Measurements from ENCODE around the gene EPB41L2. TPM values are rescaled to one million over a fixed set of nuclear protein-coding genes. Genes with fewer than 3 reads are reported as not detected.

EPB41L2 gene
- total RNA-seq, 1 donor from 2014 or later: 61.8 TPM

GRCh38 chr6:130839379-130839778 is 223.7 kb downstream of the EPB41L2 start:
- no peaks in the 10 kb centered on the region for H4K20me1 ChIP-seq (ENCODE audit: low read depth)
- Mint-ChIP-seq H3K4me3 (no peak overlapping the region), H3K4me1 (peaks cover 6% of the 10 kb centered on the region), H3K36me3 (peaks cover 8% of the 10 kb centered on the region), H3K9me3 (no peaks in the 10 kb centered on the region), H3K27me3 (ENCODE audit: insufficient read depth, low read depth) (no peaks in the 10 kb centered on the region), H3K27ac (no peak overlapping the region)
- H3K4me1 ChIP-seq: no peaks in the 10 kb centered on the region
- H3K4me2 ChIP-seq: no peak overlapping the region
- DNase-seq (ENCODE audit: low spot score): no peak
- H3K79me2 ChIP-seq (ENCODE audit: low read depth): no peaks in the 10 kb centered on the region
- no peak overlapping the region for H3K27ac ChIP-seq
- H3K4me3 ChIP-seq: no peak overlapping the region
- H3K9ac ChIP-seq: no peak overlapping the region
- no peaks in the 10 kb centered on the region for H3F3A ChIP-seq (ENCODE audit: low read depth)
- H2AFZ ChIP-seq (replicated peaks): no peak overlapping the region
- no peaks in the 10 kb centered on the region for H3K36me3 ChIP-seq
- no peaks in the 10 kb centered on the region for H3K9me3 ChIP-seq (ENCODE audit: low read depth)
- no peaks in the 10 kb centered on the region for H3K27me3 ChIP-seq
- TF ChIP-seq EZH2 (IDR thresholded peaks at IDR 0.05): no peak
- TF ChIP-seq CTCF (IDR thresholded peaks at IDR 0.05): no peak
- no peak for TF ChIP-seq EZH2phosphoT487 (IDR thresholded peaks at IDR 0.05)

DNA sequence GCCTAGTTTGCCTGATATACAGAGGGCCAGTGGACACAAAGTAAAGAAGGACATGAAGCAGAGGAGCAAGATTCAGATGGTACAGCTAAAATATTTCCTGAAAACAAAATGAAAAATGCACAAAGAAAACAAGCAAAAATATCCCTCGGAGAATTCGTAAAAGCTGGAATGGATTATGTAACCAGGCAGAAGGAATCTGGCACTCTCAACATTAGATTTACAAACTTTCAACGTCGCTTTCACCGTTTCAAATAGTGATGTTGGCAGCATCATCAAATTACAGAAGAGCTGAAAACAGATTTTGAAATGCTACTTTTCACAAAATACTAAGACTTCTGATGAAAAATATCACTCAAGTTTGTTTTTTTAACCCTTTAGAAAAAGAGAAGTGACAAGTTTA is 224.1 kb downstream of the EPB41L2 start:
- Mint-ChIP-seq H3K4me1 (peaks cover 6% of the 10 kb centered on the region), H3K4me3 (no peak overlapping the region), H3K27ac (no peak overlapping the region), H3K27me3 (ENCODE audit: insufficient read depth, low read depth) (no peaks in the 10 kb centered on the region), H3K36me3 (peaks cover 6% of the 10 kb centered on the region), H3K9me3 (no peaks in the 10 kb centered on the region)
- Histone ChIP-seq H3K4me3 (no peak overlapping the region), H3K4me2 (no peak overlapping the region), H3K36me3 (no peaks in the 10 kb centered on the region), H3K27me3 (no peaks in the 10 kb centered on the region), H3K9me3 (ENCODE audit: low read depth) (no peaks in the 10 kb centered on the region), H3K27ac (no peak overlapping the region), H3K4me1 (no peaks in the 10 kb centered on the region), H3K79me2 (ENCODE audit: low read depth) (no peaks in the 10 kb centered on the region), H4K20me1 (ENCODE audit: low read depth) (no peaks in the 10 kb centered on the region), H3F3A (ENCODE audit: low read depth) (no peaks in the 10 kb centered on the region), H2AFZ (replicated peaks) (no peak overlapping the region), H3K9ac (no peak overlapping the region)
- DNase-seq (ENCODE audit: low spot score): no peak
- TF ChIP-seq EZH2 (IDR thresholded peaks at IDR 0.05): no peak
- TF ChIP-seq CTCF (IDR thresholded peaks at IDR 0.05): no peak
- no peak for TF ChIP-seq EZH2phosphoT487 (IDR thresholded peaks at IDR 0.05)

- peaks cover 5% of the 10 kb centered on the region for H3K36me3 Mint-ChIP-seq
- no peaks in the 10 kb centered on the region for H4K20me1 ChIP-seq (ENCODE audit: low read depth)
- DNase-seq (ENCODE audit: low spot score): no peak
- no peaks in the 10 kb centered on the region for H3K9me3 ChIP-seq (ENCODE audit: low read depth)
- H2AFZ ChIP-seq (replicated peaks): no peak overlapping the region
- no peak overlapping the region for H3K27ac ChIP-seq
- H3K4me1 Mint-ChIP-seq: peaks cover 6% of the 10 kb centered on the region
- H3K9me3 Mint-ChIP-seq: no peaks in the 10 kb centered on the region
- no peaks in the 10 kb centered on the region for H3K27me3 Mint-ChIP-seq (ENCODE audit: insufficient read depth, low read depth)
- no peak overlapping the region for H3K9ac ChIP-seq
- no peaks in the 10 kb centered on the region for H3K27me3 ChIP-seq
- no peak overlapping the region for H3K4me3 ChIP-seq
- TF ChIP-seq CTCF (IDR thresholded peaks at IDR 0.05) (no peak), EZH2 (IDR thresholded peaks at IDR 0.05) (no peak), EZH2phosphoT487 (IDR thresholded peaks at IDR 0.05) (no peak)
- no peaks in the 10 kb centered on the region for H3K79me2 ChIP-seq (ENCODE audit: low read depth)
- no peaks in the 10 kb centered on the region for H3F3A ChIP-seq (ENCODE audit: low read depth)
- no peak overlapping the region for H3K4me2 ChIP-seq
- H3K27ac Mint-ChIP-seq: no peak overlapping the region
- no peaks in the 10 kb centered on the region for H3K4me1 ChIP-seq
- H3K4me3 Mint-ChIP-seq: no peak overlapping the region
- H3K36me3 ChIP-seq: no peaks in the 10 kb centered on the region
Measured at GRCh38 chr6:130838250-130838860, 224.7 kb downstream of the EPB41L2 start.
